HG02938 (cell line): ENCODE results near the gene SYT1.
A peak's percentile ranks its signal among the peaks of the same experiment; 100 is the strongest.

Experiments used
- ATAC-seq: cut with Tn5 transposase; IDR thresholded peaks from one replicate; pipeline ENCODE4 v1.9.1; 2021; ENCODE audit warnings: mild to moderate bottlenecking, moderate library complexity; ENCODE audit not compliant: unreplicated experiment

The SYT1 gene

GRCh38 chr12:79378496-79378895 is 513.9 kb downstream of the SYT1 start:
- ATAC-seq: no peak

GRCh38 chr12:79380402-79380801 is 515.8 kb downstream of the SYT1 start:
- ATAC-seq: no peak

GRCh38 chr12:79381248-79382208 is 517.0 kb downstream of the SYT1 start:
- no peak for ATAC-seq

- no peak for ATAC-seq
Measured at GRCh38 chr12:79384551-79384950, 520.0 kb downstream of the SYT1 start.

- ATAC-seq: no peak
Measured at GRCh38 chr12:79388011-79388410, 523.4 kb downstream of the SYT1 start.

- no peak for ATAC-seq
Measured at GRCh38 chr12:79393842-79394241, 529.3 kb downstream of the SYT1 start.

- ATAC-seq: no peak
Measured at GRCh38 chr12:79397609-79398008, 533.0 kb downstream of the SYT1 start.

GRCh38 chr12:79400481-79400880 is 535.9 kb downstream of the SYT1 start:
- no peak for ATAC-seq

- ATAC-seq: no peak
Measured at GRCh38 chr12:79402606-79403005, 538.0 kb downstream of the SYT1 start.

GRCh38 chr12:79406993-79407392 is 542.4 kb downstream of the SYT1 start:
- no peak for ATAC-seq

- peak; percentile 85 for ATAC-seq
Measured at GRCh38 chr12:79407671-79408622, 543.4 kb downstream of the SYT1 start.

GRCh38 chr12:79408689-79409088 is 544.1 kb downstream of the SYT1 start:
- no peak for ATAC-seq

GRCh38 chr12:79409562-79409961 is 545.0 kb downstream of the SYT1 start:
- ATAC-seq: no peak

GRCh38 chr12:79411791-79412190 is 547.2 kb downstream of the SYT1 start:
- ATAC-seq: no peak

- ATAC-seq: no peak
Measured at GRCh38 chr12:79413796-79414195, 549.2 kb downstream of the SYT1 start.

- no peak for ATAC-seq
Measured at GRCh38 chr12:79414252-79414651, 549.7 kb downstream of the SYT1 start.

GRCh38 chr12:79415321-79415720 is 550.7 kb downstream of the SYT1 start:
- ATAC-seq: no peak

GRCh38 chr12:79415746-79416435 is 551.3 kb downstream of the SYT1 start:
- ATAC-seq: no peak

GRCh38 chr12:79420146-79420618 is 555.6 kb downstream of the SYT1 start:
- ATAC-seq: no peak

- no peak for ATAC-seq
Measured at GRCh38 chr12:79421236-79421740, 556.7 kb downstream of the SYT1 start.
